Measurements from ENCODE around the gene NKX3-2.

Gene NKX3-2

DNA sequence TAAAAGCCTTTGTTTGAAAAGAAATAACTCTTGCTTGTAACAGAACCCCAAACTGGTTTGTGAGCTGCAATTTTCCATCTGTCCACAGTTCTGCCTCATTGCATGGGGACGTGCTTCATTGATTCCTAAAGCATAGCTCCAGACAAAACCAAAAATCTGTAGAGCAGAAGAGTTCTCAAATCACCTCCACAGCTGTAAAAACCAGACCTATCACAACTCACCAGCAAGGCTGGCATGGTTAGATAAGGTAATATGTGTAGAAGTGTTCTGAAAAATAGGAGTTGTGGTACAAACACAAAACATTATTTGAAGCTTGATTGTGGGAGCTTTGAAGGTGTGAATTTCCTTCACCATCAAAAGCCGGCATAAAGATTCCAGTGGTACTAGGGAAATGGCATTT is 47.7 kb downstream of the NKX3-2 start:
- DNase-seq = no peak

DNA sequence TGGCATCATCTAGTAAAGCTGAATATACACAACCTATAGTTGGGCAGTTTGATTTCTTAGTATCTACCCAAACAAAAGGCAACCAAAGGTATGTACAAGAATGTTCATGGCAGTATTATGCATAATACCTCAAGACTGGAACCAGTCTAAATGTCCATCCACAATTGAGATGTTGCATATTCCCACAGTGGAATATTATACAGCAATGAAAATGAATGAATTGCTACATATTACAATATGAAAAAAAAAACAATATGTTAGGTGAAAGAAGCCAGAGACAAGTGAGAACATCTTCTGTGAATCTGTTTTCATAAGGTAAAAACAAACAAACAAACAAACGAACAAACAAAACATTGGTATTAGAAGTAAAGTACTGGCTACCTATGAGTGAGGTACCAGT is 48.6 kb downstream of the NKX3-2 start:
- DNase-seq = no peak

DNA sequence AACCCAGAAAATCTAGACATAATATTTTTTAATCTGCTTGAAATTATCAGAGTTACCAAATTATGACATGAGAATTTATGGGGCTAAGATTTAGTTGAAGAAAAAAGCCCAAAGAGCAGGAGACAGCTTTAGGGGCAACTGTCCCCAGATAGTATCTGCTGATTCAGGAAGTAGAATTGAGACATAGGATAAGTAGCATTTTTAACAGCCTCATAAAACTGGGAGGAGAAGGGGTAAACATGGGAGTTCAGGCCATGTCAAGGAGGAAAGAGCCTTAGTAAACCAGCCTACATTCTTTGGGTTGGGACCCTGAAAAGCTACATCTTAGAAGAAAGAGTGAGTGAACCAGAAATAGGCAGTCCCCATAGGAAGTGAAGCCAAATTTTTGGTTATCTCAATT is 50.5 kb downstream of the NKX3-2 start:
- no peak for DNase-seq

DNA sequence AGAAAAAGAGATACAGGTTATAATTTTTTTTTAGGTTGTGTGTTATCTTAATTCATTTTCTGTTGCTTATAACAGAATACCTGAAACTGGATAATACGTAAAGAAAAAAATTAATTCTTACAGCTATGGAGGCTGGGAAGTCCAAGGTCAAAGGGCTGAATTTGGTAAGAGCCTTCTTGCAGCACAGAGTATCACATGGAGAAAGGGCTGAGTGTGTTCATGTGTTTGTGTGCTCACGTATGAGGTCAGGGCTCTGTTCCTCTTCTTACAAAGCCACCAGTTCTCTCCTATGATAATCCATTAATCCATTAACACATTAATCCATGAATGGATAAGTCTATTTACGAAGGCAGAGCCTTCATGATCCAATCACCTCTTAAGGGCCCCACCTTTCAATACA is 51.6 kb downstream of the NKX3-2 start:
- no peak for DNase-seq
